GM19328 (cell line): ENCODE measurements around the gene UGT2B10.

Experiments used
- ATAC-seq: cut with Tn5 transposase; IDR thresholded peaks from one replicate; pipeline ENCODE4 v1.9.1; 2021; ENCODE audit warnings: mild to moderate bottlenecking, moderate library complexity; ENCODE audit not compliant: unreplicated experiment

The UGT2B10 gene

GRCh38 chr4:68869274-68869773 lies 53.5 kb downstream of the UGT2B10 start:
- no peak for ATAC-seq

- no peak for ATAC-seq
These were observed 56.2 kb downstream of the UGT2B10 start for GRCh38 chr4:68871809-68872642.

GRCh38 chr4:68872643-68873502 lies 57.1 kb downstream of the UGT2B10 start:
- ATAC-seq, result no peak

GRCh38 chr4:68874507-68874906 lies 58.7 kb downstream of the UGT2B10 start:
- no peak for ATAC-seq

GRCh38 chr4:68877555-68877954 lies 61.8 kb downstream of the UGT2B10 start:
- no peak for ATAC-seq

- no peak for ATAC-seq
These were observed 62.3 kb downstream of the UGT2B10 start for GRCh38 chr4:68878048-68878447.
